GM18858 (cell line): Measurements from ENCODE around the gene COG5.
"Not testable (repeated sequence)": the region's sequence is repeated elsewhere in the genome, so short reads cannot be mapped to it uniquely, and the experiment has no call there.

Experiments used
- ATAC-seq: cut with Tn5 transposase; IDR thresholded peaks from one replicate; pipeline ENCODE4 v1.9.1; 2021; ENCODE audit not compliant: unreplicated experiment

Gene COG5

GRCh38 chr7:107580716-107581383 lies 17.1 kb upstream of the COG5 start:
- no peak for ATAC-seq

GRCh38 chr7:107579885-107580715 lies 16.4 kb upstream of the COG5 start, which contains the start of gene BCAP29:
TSS of gene BCAP29 (plus strand) at chr7:107580246. CDS start at chr7:107580773, 527 bp downstream.
- peak; percentile 77 for ATAC-seq

GRCh38 chr7:107579554-107579884 lies 15.8 kb upstream of the COG5 start:
- no peak for ATAC-seq

GRCh38 chr7:107573537-107573936 lies 9.8 kb upstream of the COG5 start:
- ATAC-seq, result no peak

GRCh38 chr7:107570298-107570697 lies 6.6 kb upstream of the COG5 start:
- ATAC-seq, result no peak

- ATAC-seq, result no peak
These were observed 1.0 kb upstream of the COG5 start for GRCh38 chr7:107564553-107565298.

- ATAC-seq, result peak; percentile 39
These were observed 492 bp downstream of the COG5 start for GRCh38 chr7:107563081-107563774.

GRCh38 chr7:107560898-107561516 lies 2.7 kb downstream of the COG5 start:
- no peak for ATAC-seq

- ATAC-seq, result no peak
These were observed 3.9 kb downstream of the COG5 start for GRCh38 chr7:107559864-107560263.

- ATAC-seq, result no peak
These were observed 7.8 kb downstream of the COG5 start for GRCh38 chr7:107555893-107556292.

GRCh38 chr7:107551936-107552335 lies 11.8 kb downstream of the COG5 start:
- ATAC-seq, result no peak

- ATAC-seq, result no peak
These were observed 18.7 kb downstream of the COG5 start for GRCh38 chr7:107544848-107545591.

GRCh38 chr7:107543338-107543993 lies 20.3 kb downstream of the COG5 start:
- ATAC-seq, result no peak

GRCh38 chr7:107538001-107538400 lies 25.7 kb downstream of the COG5 start:
- no peak for ATAC-seq

- ATAC-seq, result not testable (repeated sequence)
These were observed 26.5 kb downstream of the COG5 start for GRCh38 chr7:107537228-107537627.

- no peak for ATAC-seq
These were observed 29.6 kb downstream of the COG5 start for GRCh38 chr7:107534139-107534538.

GRCh38 chr7:107530751-107531150 lies 33.0 kb downstream of the COG5 start:
- ATAC-seq, result no peak

GRCh38 chr7:107528461-107528860 lies 35.3 kb downstream of the COG5 start:
- ATAC-seq, result no peak

GRCh38 chr7:107527196-107527595 lies 36.5 kb downstream of the COG5 start:
- ATAC-seq, result no peak
